Measurements from ENCODE around the gene TMEM214.

Gene TMEM214, protein sequence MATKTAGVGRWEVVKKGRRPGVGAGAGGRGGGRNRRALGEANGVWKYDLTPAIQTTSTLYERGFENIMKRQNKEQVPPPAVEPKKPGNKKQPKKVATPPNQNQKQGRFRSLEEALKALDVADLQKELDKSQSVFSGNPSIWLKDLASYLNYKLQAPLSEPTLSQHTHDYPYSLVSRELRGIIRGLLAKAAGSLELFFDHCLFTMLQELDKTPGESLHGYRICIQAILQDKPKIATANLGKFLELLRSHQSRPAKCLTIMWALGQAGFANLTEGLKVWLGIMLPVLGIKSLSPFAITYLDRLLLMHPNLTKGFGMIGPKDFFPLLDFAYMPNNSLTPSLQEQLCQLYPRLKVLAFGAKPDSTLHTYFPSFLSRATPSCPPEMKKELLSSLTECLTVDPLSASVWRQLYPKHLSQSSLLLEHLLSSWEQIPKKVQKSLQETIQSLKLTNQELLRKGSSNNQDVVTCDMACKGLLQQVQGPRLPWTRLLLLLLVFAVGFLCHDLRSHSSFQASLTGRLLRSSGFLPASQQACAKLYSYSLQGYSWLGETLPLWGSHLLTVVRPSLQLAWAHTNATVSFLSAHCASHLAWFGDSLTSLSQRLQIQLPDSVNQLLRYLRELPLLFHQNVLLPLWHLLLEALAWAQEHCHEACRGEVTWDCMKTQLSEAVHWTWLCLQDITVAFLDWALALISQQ

DNA sequence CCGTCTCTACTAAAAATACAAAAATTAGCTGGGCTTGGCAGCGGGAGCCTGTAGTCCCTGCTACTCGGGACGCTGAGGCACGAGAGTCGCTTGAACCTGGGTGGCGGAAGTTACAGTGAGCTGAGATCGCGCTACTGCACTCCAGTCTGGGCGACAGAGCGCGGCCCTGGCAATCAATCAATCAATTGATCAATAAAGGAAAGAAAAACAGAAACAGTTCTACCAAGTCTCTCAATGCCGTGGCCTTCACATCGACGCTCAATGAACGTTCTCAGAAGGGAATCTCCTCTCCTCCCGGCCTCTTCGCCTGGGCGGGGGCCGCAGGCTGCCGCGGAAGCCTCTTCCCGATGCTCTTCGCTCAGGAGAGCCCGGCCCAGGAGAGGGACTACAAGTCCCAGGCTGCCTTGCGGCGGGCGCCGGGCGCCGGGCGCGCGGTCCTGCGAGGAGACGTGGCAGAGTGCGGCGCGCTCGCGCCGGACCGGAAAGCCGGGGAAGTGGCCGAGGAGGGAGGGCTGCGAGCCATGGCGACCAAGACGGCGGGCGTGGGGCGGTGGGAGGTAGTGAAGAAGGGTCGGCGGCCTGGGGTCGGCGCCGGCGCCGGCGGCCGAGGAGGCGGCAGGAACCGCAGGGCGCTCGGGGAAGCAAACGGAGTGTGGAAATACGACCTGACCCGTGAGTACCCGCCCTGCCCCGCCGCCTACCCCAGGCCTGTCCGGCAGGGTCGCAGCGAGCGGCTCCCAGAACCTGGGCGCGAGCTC is at the start of gene TMEM214:
Gene TMEM214, plus strand, starts transcription at position 471 of the 758 bp plus-strand sequence. Its CDS starts 51 bp downstream, at position 522.
- peak; percentile 44 for DNase-seq

DNA sequence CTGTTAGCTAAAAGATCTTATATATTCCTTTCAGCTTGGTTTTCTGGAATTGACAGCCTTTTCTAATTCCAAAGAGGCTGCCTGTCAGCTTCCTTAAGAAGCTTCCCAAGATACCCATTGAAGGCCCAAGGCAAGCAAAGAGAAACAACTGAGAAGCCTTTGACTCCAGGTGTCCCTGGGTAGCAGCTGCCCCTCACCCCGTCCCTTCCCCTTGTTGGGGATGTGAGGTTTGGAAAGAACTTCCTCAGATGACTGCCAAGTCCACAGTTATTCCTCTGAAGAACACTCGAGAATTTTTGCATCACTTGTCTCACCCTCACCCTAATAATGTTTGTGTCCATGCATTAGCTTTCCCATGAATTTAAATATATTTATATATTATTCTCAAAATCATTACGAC is 49.0 kb upstream of the TMEM214 start:
- no peak for DNase-seq

GRCh38 chr2:26985807-26986206 is 47.0 kb upstream of the TMEM214 start:
- no peak for DNase-seq

GRCh38 chr2:26986576-26986975 is 46.2 kb upstream of the TMEM214 start:
- no peak for DNase-seq

GRCh38 chr2:26988058-26988860 is 44.5 kb upstream of the TMEM214 start:
- DNase-seq: no peak

DNA sequence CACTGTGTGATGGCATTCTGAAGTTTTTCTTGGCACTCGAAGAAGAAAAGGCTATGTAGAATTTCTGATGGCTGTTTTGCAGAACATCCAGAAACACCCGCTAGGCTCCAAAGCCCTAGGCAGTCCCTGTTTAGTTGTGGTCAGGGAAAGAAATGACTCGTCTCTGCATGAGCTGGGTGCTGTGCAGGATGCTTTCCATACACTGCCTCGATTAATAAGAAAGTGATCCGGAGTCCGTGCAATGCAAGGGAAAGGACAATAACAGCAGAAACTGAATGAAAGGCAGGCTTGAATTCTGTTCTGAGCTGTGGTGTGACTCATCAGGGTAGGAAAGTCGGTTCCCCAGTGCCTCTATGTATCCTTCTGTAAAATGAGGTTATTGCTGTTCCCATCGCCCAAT is 43.6 kb upstream of the TMEM214 start:
- DNase-seq: no peak

DNA sequence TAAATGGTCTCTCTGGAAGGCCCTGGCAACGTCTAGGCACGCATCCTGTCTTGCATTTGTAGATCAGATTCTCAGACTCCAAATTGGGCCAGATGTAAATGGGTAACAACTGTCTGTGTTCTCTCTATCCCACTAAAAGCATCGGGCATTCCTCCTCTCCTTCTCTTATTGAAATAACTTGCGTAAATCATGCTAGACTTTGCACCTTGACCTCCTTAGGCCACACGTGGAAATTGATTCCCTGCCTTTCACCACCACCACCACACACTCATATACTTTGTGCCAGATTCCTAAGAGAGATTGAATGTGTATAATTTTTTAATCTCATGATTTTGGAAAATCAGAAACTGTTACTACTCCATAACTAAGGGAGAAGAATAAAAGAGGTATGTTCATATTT is 41.0 kb upstream of the TMEM214 start:
- DNase-seq: no peak

DNA sequence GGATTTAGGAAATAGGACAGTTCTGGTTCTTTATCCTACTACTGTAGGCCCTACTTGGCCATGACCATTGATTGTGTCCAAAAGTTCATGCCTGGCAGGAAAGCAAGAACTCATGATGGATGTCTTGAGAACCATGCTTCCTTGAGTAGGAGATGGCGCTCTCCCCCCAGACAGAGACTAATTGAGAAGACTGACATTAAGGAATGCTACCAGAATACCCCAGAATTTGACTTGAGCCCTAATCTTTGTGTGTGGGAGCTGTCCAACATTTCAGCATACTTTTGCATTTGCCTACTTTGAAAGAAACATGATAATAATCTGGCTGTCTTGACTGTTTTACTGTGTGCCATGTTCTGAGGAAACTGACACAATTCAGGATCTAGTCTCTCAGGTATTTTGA is 39.0 kb upstream of the TMEM214 start:
- no peak for DNase-seq

DNA sequence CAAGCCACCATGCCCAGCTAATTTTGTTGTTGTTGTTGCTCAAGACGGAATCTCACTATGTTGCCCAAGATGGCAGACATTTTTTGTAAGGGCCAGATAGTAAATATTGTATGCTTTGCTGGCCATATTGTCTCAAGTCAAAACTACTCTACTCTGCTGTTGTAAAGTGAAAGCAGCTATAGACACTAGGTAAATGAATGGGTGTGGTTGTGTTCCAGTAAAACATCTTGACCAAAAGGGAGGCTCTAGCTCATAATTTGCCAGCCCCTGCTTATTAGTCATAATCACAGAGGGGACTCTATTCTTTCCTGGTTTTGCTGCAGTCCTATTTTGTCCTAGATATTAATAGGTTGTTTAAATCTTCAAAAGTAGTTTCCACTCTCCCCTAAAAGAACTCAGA is 37.8 kb upstream of the TMEM214 start:
- DNase-seq: no peak

- no peak for DNase-seq
These were observed 35.4 kb upstream of the TMEM214 start for GRCh38 chr2:26997394-26997793.

GRCh38 chr2:26998323-26998722 is 34.4 kb upstream of the TMEM214 start:
- DNase-seq: no peak

GRCh38 chr2:27000228-27000627 is 32.5 kb upstream of the TMEM214 start:
- DNase-seq: no peak

DNA sequence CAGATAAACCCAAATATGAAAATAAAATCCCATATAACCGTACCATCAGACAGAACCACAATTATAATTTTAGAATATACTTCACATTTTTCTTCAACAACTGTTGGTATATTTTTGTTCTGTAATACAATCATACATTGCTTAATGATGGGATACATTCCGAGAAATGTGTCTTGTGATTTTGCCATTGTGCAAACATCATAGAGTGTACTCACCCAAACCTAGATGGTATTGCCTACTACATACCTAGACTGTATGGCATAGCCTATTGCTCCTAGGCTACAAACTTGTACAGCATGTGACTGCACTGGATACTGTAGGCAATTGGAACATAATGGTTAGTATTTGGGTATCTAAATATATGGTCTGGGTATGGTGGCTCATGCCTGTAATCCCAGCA is 31.8 kb upstream of the TMEM214 start:
- DNase-seq: no peak

DNA sequence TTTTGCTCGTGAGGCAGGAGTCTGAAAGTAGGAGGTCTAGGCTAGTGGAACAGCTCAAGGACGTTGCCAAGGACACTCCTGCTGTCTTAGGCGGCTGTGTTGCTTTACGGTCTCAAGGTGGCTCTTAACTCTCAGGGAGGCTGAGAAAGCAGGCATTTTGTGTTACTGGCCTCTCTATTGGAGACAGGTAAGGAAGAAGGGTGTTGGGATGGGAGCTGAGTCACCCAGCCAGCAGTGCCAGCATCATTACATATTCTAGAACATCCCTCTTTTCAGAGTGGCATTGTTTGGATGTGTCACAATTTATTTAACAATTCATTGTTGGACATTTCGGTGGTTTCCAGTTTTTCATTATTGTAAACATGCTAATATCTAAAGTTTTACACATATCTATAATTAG is 30.8 kb upstream of the TMEM214 start:
- no peak for DNase-seq

- DNase-seq: no peak
These were observed 29.8 kb upstream of the TMEM214 start for GRCh38 chr2:27003007-27003406.

- DNase-seq: no peak
These were observed 28.9 kb upstream of the TMEM214 start for GRCh38 chr2:27003857-27004256.

DNA sequence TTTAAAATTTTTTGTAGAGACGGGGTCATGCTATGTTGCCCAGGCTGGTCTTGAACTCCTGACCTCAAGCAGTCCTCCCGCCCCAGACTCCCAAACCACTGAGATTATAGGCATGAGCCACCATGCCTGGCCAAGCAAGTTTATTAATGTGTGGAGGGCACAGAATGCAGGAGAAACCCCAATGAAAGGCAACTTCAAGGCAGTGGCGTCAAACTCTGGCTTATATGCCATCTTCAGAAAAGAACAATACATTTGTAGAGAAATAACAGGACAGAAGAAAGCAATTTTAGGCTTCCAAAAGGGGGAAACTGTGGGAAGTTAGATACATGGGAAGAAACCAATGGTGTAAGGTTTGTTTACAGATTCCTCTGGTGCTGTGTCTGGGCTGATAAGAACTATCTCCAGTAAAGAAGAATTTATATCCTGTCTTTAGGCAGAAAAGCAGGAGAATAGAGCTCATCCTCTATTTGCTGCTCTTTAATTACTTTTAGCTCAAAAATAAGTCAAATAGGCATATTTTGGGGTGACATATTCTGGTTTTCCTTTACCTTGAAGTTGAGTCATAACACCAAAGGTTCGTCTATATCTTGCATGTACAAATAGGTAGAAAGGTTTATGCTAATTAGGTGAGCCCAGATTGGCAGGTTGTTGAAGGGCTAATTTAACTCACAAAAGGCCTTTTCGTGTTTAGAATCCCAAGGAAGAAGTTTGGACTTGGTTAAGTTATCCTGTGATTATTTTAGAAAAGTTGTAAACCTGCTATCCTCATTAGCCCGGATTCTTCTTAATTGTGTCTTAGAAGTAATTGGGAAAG is 26.0 kb upstream of the TMEM214 start:
- no peak for DNase-seq

DNA sequence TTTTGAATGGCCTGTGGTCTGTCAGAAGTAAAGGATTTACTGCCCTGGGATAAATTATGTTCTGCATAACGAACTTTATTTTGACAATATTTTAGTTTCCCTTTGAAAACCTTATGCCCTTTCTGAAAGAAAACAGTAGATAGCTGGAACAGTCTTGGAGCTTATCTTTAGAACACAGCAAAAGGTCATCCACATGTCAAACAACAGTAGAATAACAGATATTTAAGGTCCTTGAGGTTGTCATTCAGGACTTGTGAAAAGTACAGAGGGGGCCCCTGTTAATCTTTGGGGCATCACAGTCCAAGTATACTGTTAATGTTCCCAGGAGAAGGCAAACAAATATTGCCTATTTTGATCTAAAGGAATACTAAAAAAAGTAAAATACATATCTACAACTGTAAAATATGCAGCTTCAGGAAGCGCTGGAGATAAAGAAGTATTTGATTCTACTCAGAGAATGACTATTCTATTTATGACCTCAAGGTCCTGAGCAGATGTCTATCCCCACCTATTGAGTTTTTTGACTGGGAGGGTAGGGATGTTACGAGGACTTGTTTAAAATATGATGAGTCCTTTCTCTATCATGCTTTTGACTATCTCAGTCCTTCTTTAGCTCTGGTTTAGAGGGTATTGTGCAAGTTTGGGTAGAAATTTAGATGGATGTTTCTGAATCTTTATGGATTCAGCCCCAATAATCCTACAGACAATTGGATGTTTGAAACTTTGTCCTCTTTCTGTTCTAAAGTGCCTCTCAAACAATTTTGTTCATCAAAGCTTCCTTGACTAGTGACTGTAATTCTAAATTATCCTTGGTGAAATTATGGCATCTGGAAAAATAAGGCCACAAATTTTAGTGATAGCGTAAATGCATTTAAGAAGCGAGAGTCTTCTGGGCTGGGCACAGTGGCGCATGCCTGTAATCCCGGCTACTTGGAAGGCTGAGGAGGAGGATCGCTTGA is 25.1 kb upstream of the TMEM214 start:
- DNase-seq: no peak

DNA sequence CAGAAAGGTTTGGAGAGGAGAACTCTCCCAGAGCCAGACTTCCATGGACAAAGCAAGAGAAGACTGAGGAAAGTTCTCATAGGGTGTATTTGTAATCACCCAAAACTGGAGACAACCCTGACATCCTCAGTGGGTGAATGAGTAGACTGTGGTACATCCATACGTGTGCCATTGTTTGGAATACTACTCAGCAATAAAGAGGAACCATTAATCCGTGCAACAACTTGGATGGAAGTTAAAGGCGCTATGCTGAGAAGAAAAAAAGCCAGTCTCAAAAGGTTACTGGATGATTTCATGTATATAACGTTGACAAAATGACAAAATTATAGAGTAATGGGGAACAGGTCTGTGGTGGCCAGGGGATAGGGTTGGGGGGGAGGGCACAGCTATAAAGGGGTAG is 24.1 kb upstream of the TMEM214 start:
- no peak for DNase-seq

- DNase-seq: no peak
These were observed 23.7 kb upstream of the TMEM214 start for GRCh38 chr2:27009083-27009482.

DNA sequence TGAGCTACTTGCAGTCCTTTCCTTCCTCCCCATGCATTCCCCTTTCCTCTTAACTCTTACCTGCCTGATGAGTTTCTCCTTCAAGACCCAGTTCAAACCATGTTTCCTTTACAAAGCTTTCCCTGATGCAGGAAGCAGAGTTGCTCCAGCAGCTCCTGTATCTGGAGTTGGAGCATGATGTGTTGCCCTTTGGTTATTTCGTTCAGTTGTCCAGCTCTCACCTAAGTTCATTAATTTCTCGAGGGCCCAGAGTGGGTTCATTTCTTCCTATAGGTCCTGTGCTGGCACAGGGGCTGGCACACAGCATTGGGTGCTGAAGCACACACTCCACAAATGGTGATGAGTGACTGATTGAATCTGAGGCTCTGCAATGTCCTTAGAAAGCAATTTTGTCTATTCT is 23.0 kb upstream of the TMEM214 start:
- no peak for DNase-seq

Measured in NCI-H187 treated with DMSO at 0.1 percent for 48 hours (cell line).